Osteoblast (primary cell): ENCODE data around the gene HCFC2. TPM values are rescaled to one million over a fixed set of nuclear protein-coding genes. Genes with fewer than 3 reads are reported as not detected.

Experiments
- DNase-seq: peaks from one replicate; pipeline ENCODE4 v3.0.0; 2011; ENCODE audit warnings: low spot score, mixed read lengths; ENCODE audit not compliant: insufficient read length; ENCODE audit errors: missing footprints
- H2AFZ ChIP-seq: 2 replicates; pipeline ENCODE4 v1.6.0; 2011; ENCODE audit warnings: mild to moderate bottlenecking, low read length
- H3K27ac ChIP-seq: 2 replicates; pipeline ENCODE4 v1.5.1; 2011; ENCODE audit warnings: mild to moderate bottlenecking, low read depth, low read length, moderate library complexity
- H3K27me3 ChIP-seq: 2 replicates; pipeline ENCODE4 v1.6.0; 2012; ENCODE audit warnings: mild to moderate bottlenecking, control low read depth, inconsistent platforms, low read length, moderate library complexity; ENCODE audit not compliant: insufficient read depth
- H3K36me3 ChIP-seq: 2 replicates; pipeline ENCODE4 v1.5.1; 2011; ENCODE audit warnings: mild to moderate bottlenecking, low read length, control low read depth, moderate library complexity; ENCODE audit not compliant: insufficient read depth
- H3K4me1 ChIP-seq: 2 replicates; pipeline ENCODE4 v1.5.1; 2011; ENCODE audit warnings: mild to moderate bottlenecking, low read length, control low read depth, moderate library complexity; ENCODE audit not compliant: insufficient read depth
- H3K4me2 ChIP-seq: 2 replicates; pipeline ENCODE4 v1.6.0; 2011; ENCODE audit warnings: mild to moderate bottlenecking, low read length; ENCODE audit not compliant: insufficient read depth
- H3K4me3 ChIP-seq: fragments of 200-600 bp; sonication (generic); 3 replicates; pipeline ENCODE4 v1.5.1; 2012; ENCODE audit warnings: mild to moderate bottlenecking, low read length, inconsistent platforms; ENCODE audit not compliant: insufficient read depth
- H3K79me2 ChIP-seq: 2 replicates; pipeline ENCODE4 v1.6.0; 2012; ENCODE audit warnings: mild to moderate bottlenecking, low read length, control low read depth, inconsistent platforms; ENCODE audit not compliant: insufficient read depth
- H3K9me3 ChIP-seq: 2 replicates; pipeline ENCODE4 v1.5.1; 2011; ENCODE audit warnings: low read depth, low read length, control low read depth
- H4K20me1 ChIP-seq: 2 replicates; pipeline ENCODE4 v1.6.0; 2012; ENCODE audit warnings: mild to moderate bottlenecking, low read length, control low read depth; ENCODE audit not compliant: insufficient read depth
- total RNA-seq: library from RNA; depleted of rRNA; stranded (reverse); fragments of >200 nt; gene quantifications from 2 replicates; pipeline ENCODE4 v1.2.3, GENCODE V29; 2012
- TF ChIP-seq, protein P1 (sequence below): IDR thresholded peaks from 2 replicates; pipeline ENCODE4 v1.5.1; 2011; ENCODE audit warnings: mild to moderate bottlenecking, low read depth, low read length, moderate library complexity; ENCODE audit errors: extremely low read depth

Gene HCFC2
- total RNA-seq, 1 donor = 25.7 TPM

GRCh38 chr12:104048811-104049210 lies 15.5 kb upstream of the HCFC2 start:
- Histone ChIP-seq H3K4me2 (peak overlapping the region; percentile 97), H3K27ac (peak overlapping the region; percentile 86), H3K4me1 (peaks cover 19% of the 10 kb centered on the region), H4K20me1 (no peaks in the 10 kb centered on the region), H3K79me2 (peaks cover 5% of the 10 kb centered on the region), H3K36me3 (no peaks in the 10 kb centered on the region), H3K4me3 (peak overlapping the region; percentile 73), H3K27me3 (no peaks in the 10 kb centered on the region), H3K9me3 (no peaks in the 10 kb centered on the region), H2AFZ (peak overlapping the region; percentile 87)
- TF ChIP-seq, protein P1, sequence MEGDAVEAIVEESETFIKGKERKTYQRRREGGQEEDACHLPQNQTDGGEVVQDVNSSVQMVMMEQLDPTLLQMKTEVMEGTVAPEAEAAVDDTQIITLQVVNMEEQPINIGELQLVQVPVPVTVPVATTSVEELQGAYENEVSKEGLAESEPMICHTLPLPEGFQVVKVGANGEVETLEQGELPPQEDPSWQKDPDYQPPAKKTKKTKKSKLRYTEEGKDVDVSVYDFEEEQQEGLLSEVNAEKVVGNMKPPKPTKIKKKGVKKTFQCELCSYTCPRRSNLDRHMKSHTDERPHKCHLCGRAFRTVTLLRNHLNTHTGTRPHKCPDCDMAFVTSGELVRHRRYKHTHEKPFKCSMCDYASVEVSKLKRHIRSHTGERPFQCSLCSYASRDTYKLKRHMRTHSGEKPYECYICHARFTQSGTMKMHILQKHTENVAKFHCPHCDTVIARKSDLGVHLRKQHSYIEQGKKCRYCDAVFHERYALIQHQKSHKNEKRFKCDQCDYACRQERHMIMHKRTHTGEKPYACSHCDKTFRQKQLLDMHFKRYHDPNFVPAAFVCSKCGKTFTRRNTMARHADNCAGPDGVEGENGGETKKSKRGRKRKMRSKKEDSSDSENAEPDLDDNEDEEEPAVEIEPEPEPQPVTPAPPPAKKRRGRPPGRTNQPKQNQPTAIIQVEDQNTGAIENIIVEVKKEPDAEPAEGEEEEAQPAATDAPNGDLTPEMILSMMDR = no peak
- DNase-seq = no peak

GRCh38 chr12:104049278-104049902 lies 14.9 kb upstream of the HCFC2 start:
- no peaks in the 10 kb centered on the region for H3K27me3 ChIP-seq
- H4K20me1 ChIP-seq = no peaks in the 10 kb centered on the region
- TF ChIP-seq, protein P1 = no peak
- no peaks in the 10 kb centered on the region for H3K9me3 ChIP-seq
- peak overlapping the region; percentile 87 for H2AFZ ChIP-seq
- H3K79me2 ChIP-seq = peaks cover 5% of the 10 kb centered on the region
- H3K36me3 ChIP-seq = no peaks in the 10 kb centered on the region
- H3K27ac ChIP-seq = peak overlapping the region; percentile 86
- H3K4me3 ChIP-seq = peak overlapping the region; percentile 73
- H3K4me2 ChIP-seq = peak overlapping the region; percentile 97
- H3K4me1 ChIP-seq = peaks cover 19% of the 10 kb centered on the region
- DNase-seq = peak; percentile 78

DNA sequence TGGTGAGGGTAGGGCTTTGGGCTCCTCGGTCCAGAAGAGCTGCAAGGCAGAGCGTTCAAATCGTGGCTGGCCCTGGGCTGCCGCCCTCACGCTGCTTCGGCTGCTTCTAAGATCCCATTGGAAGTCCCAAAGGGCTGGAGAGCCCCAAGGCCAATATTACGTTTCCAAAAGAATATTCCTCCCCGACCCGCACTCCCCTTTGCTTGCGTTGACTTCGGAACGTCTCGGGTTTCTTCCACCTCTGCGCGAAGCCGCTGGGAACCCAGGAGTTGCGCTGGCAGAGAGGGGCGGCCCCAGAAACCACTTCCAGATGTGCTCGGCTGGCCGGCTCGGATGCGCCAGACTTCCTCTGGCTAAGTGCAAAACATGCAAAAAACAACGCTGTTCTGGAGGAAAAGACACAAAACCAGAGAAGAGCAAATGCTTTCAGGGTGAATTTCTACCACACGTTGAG lies 14.4 kb upstream of the HCFC2 start, which contains the start of gene GLT8D2:
TSS of gene GLT8D2 (minus strand) at position 285 of the 454 bp plus-strand sequence. CDS start 30,539 bp downstream, outside the sequence.
- H3K4me3 ChIP-seq = peak within 1 kb of the TSS; percentile 73
- H3K27me3 ChIP-seq = no peaks in the 10 kb centered on the region
- no peaks in the 10 kb centered on the region for H3K36me3 ChIP-seq
- H3K4me1 ChIP-seq = peaks cover 19% of the 10 kb centered on the region
- TF ChIP-seq, protein P1 = no peak
- no peaks in the 10 kb centered on the region for H3K9me3 ChIP-seq
- H3K4me2 ChIP-seq = peak within 1 kb of the TSS; percentile 97
- peak within 1 kb of the TSS; percentile 86 for H3K27ac ChIP-seq
- no peaks in the 10 kb centered on the region for H4K20me1 ChIP-seq
- peak within 1 kb of the TSS; percentile 87 for H2AFZ ChIP-seq
- peaks cover 5% of the 10 kb centered on the region for H3K79me2 ChIP-seq
- peak; percentile 79 for DNase-seq

DNA sequence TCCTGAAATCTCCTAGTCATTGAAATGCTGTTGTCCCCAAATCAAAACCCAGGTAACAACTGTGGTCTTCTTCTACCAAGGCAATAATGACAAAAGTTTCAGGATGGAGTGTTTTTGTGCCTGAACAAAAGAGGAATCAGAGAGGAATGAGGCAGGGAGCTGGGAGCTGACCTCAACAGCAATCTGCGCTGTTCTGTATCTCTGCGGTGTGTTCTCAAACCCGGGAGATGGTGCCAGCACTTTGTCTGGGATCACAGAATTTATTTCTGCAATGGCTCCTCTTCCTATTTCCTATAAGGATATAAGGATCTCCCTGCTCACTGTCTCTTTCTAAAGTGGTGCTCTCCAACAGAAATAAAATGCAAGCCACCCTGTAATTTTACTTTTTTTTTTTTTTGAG lies 13.9 kb upstream of the HCFC2 start:
- TF ChIP-seq, protein P1 = no peak
- Histone ChIP-seq H2AFZ (peak overlapping the region; percentile 87), H3K27ac (peak overlapping the region; percentile 86), H3K9me3 (no peaks in the 10 kb centered on the region), H3K36me3 (no peaks in the 10 kb centered on the region), H3K4me3 (peak overlapping the region; percentile 73), H3K27me3 (no peaks in the 10 kb centered on the region), H3K4me1 (peaks cover 19% of the 10 kb centered on the region), H4K20me1 (no peaks in the 10 kb centered on the region), H3K79me2 (peaks cover 5% of the 10 kb centered on the region), H3K4me2 (peak overlapping the region; percentile 97)
- no peak for DNase-seq
